Common myeloid progenitor, CD34-positive (primary cell): ENCODE results near the gene GPX1. TPM values are rescaled to one million over a fixed set of nuclear protein-coding genes. Genes with fewer than 3 reads are reported as not detected.
"Not testable (repeated sequence)": the region's sequence is repeated elsewhere in the genome, so short reads cannot be mapped to it uniquely, and the experiment has no call there.

ENCODE experiments used
- CTCF ChIA-PET: fragments of 350-600 bp; sonication (Branson Sonifier 250); formaldehyde crosslinking; loops from one replicate; lab custom pipeline; 2021; ENCODE audit warnings: antibody characterized with exemption; lab: Charles Lee
- POLR2A ChIA-PET: fragments of 350-600 bp; sonication (Branson Sonifier 250); formaldehyde crosslinking; loops from one replicate; lab custom pipeline; 2021; ENCODE audit warnings: antibody characterized with exemption; lab: Charles Lee
- DNase-seq, 3 donors: peaks; one replicate each; pipeline versions ENCODE4 v3.0.0 to v3.0.0-alpha.2; 2013
- H3K27ac ChIP-seq, 2 experiments: 1 replicate in 1 of 2; 2 replicates in 1 of 2; pipeline ENCODE4 v1.7.0; 2013; ENCODE audit warnings: inconsistent platforms in 2 of 2, low read length in 2 of 2, mild to moderate bottlenecking in 2 of 2, low read depth in 1 of 2, moderate library complexity in 1 of 2; ENCODE audit not compliant: severe bottlenecking in 2 of 2, insufficient read depth in 1 of 2, poor library complexity in 1 of 2
- H3K27me3 ChIP-seq, 5 experiments: replicated peaks in 2 of 5; 1 replicate in 3 of 5; 2 replicates in 2 of 5; pipeline versions ENCODE4 v1.6.1 to v1.7.0; 2013; ENCODE audit warnings: low read length in 4 of 5, mild to moderate bottlenecking in 2 of 5, moderate library complexity in 2 of 5, inconsistent platforms in 1 of 5; ENCODE audit not compliant: insufficient read depth in 5 of 5, control insufficient read depth in 4 of 5
- H3K36me3 ChIP-seq, 4 experiments: 1 replicate in 2 of 4; 2 replicates in 2 of 4; pipeline versions ENCODE4 v1.6.1 to v1.7.0; 2013; ENCODE audit warnings: low read length in 3 of 4, control low read depth in 1 of 4, mild to moderate bottlenecking in 1 of 4; ENCODE audit not compliant: control insufficient read depth in 4 of 4, insufficient read depth in 4 of 4
- H3K4me1 ChIP-seq, 4 experiments: 1 replicate in 3 of 4; 2 replicates in 1 of 4; pipeline versions ENCODE4 v1.6.1 to v1.7.1; 2013; ENCODE audit warnings: low read length in 3 of 4, mild to moderate bottlenecking in 3 of 4, control low read depth in 1 of 4, inconsistent platforms in 1 of 4, moderate library complexity in 1 of 4; ENCODE audit not compliant: control insufficient read depth in 4 of 4, insufficient read depth in 4 of 4; ENCODE audit errors: control extremely low read depth in 1 of 4
- H3K4me3 ChIP-seq, 7 experiments: 1 replicate in 4 of 7; 2 replicates in 3 of 7; pipeline versions ENCODE4 v1.5.1 to v1.7.0; 2013; ENCODE audit warnings: mild to moderate bottlenecking in 7 of 7, low read length in 6 of 7, moderate library complexity in 6 of 7, inconsistent platforms in 2 of 7, low read depth in 2 of 7, control low read depth in 1 of 7; ENCODE audit not compliant: insufficient read depth in 4 of 7, control insufficient read depth in 1 of 7; ENCODE audit errors: extremely low read depth in 1 of 7
- H3K9me3 ChIP-seq, 5 experiments: 1 replicate in 4 of 5; 2 replicates in 1 of 5; pipeline versions ENCODE4 v1.6.1 to v1.7.1; 2013; ENCODE audit warnings: low read length in 4 of 5, mild to moderate bottlenecking in 2 of 5, inconsistent platforms in 1 of 5, low read depth in 1 of 5, moderate library complexity in 1 of 5; ENCODE audit not compliant: control insufficient read depth in 4 of 5, insufficient read depth in 2 of 5; ENCODE audit errors: control extremely low read depth in 1 of 5
- WGBS: methylation state at CpG from one replicate; pipeline ENCODE4 v1.1.5; 2013; ENCODE audit not compliant: insufficient coverage; 5-methylcytosine and 5-hydroxymethylcytosine counted together
- polyA plus RNA-seq: library from polyadenylated mRNA; unstranded; fragments of 120-200 nt; gene quantifications from one replicate; pipeline ENCODE4 v1.2.1, GENCODE V29; 2013

GPX1 gene
- polyA plus RNA-seq: 319 TPM

DNA sequence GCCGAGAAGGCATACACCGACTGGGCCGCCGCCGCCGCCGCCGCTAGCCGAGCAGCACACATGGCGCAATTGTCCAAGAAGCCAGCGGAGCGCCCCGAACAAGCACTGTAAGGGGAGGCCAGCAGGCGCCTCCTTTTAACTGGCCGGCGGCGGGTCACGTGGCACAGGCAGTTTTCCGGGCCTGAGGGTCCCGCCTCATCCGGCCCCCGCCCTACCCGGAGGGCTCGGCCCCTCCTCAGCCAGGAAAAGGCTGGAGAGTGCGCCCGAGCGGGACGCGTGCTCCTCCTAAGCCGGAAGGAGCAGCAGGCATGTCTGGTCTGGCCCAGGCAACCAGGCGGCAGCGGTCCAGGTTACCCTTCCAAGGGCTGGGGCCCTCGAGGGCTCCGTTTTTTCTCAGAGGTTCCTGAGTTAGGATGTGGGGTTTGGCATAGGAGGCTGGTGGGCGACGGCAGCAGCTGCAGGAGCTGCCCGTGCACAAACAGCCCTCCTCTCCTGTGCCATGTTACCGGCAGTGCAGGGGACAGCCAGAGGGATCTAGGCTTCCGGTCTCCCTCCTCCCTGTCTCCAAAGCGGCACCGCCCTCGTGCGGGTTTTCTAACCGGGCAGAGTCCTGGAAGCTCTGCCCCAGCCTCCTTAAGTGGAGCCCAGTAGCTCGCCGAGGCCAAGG is at the start of gene GPX1:
Gene GPX1 (minus strand): TSS at position 137 of the 667 bp plus-strand sequence. CDS start 75 bp downstream, at position 62.
- Histone ChIP-seq H3K27ac (peak within 1 kb of the TSS; percentile 92 to 93), H3K9me3 (no peaks in the 10 kb centered on the region), H3K27me3 (no peaks in the 10 kb centered on the region), H3K4me3 (peak within 1 kb of the TSS; percentile 64 to 96 (median 86)), H3K4me1 (peaks cover 13 to 42% (median 33%) of the 10 kb centered on the region in 4 experiments), H3K36me3 (peaks cover 3 to 53% (median 45%) of the 10 kb centered on the region in 4 experiments)
- peak; percentile 82 to 91 (median 88) for DNase-seq
- 0% methylated on average over 35 of the region's 46 CpGs for WGBS
- ChIA-PET CTCF (interaction anchor here (1.0 to 9.3 kb wide), 10 partner anchors 8 to 89 kb away, joined by 3 to 50 read pairs (median 4); partner anchors contain the start of genes AMT and USP4), POLR2A (interaction anchor here (0.6 to 4.7 kb wide), 6 partner anchors 13 to 91 kb away, joined by 3 to 51 read pairs (median 6); partner anchors contain the start of genes RHOA, TCTA and USP4)

DNA sequence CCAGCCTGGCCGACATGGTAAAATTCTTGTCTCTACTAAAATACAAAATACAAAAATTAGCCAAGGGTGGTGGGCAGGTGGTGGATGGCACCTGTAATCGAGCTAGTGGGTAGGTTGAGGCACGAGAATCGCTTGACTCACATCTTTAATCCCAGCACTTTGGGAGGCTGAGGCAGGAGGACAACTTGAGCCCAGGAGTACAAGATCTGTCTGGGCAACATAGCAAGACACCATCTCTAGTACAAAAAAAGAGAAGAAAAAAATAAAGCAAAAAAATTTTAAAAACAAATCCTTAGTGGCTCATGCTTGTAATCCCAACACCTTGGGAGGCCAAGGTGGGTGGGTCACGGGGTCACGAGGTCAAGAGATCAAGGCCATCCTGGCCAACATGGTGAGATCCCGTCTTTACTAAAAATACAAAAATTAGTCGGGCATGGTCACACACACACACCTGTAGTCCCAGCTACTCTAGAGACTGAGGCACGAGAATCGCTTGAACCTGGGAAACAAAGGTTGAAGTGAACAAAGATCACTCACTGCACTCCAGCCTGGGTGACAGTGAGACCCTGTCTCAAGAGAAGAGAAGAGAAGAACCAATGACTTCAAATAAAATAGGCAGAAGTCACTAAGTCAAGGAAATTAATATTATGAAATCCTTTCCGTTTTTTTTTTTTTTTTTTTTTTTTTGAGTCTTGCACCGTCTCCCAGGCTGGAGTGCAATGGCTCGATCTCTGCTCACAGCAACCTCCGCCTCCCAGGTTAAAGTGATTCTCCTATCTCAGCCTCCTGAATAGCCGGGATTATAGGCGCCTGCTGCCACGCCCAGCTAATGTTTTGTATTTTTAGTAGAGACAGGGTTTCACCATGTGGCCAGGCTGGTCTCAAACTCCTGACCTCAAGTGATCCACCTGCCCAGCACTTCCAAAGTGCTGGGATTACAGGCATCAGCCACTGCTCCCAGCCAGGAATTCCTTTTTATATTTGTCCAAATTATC is 48.7 kb upstream of the GPX1 start:
- H3K36me3 ChIP-seq: peaks cover 2 to 12% (median 9%) of the 10 kb centered on the region in 4 experiments
- no peaks in the 10 kb centered on the region for H3K27me3 ChIP-seq
- DNase-seq: no peak
- H3K27ac ChIP-seq: peak overlapping the region in 1 of 2 experiments; percentile 43
- 92% methylated on average over 6 of the region's 17 CpGs for WGBS
- peak overlapping the region in 2 of 7 experiments; percentile 33 to 39 for H3K4me3 ChIP-seq
- ChIA-PET CTCF (interaction anchor here (1.0 kb wide), 1 partner anchor 18 kb away, joined by 3 read pairs; no protein-coding TSS in a partner anchor), POLR2A (no interaction called here)
- peaks cover 15 to 40% (median 35%) of the 10 kb centered on the region in 4 experiments for H3K4me1 ChIP-seq
- H3K9me3 ChIP-seq: no peaks in the 10 kb centered on the region

DNA sequence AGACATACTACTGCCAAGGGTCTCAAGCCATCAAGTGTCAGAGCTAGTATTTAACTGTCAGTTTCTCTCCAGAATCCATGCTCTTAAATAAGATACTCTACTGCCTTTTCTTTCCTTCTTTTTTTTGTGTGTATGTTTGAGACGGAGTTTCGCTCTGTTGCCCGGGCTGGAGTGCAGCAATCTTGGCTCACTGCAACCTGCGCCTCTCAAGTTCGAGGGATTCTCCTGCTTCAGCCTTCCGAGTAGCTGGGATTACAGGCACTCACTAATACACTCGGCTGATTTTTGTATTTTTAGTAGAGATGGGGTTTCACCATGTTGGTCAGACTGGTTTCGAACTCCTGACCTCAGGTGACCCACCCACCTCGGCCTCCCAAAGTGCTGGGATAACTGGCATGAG is 47.4 kb upstream of the GPX1 start:
- not testable (repeated sequence) for H3K9me3 ChIP-seq, H3K4me3 ChIP-seq, DNase-seq, H3K27me3 ChIP-seq
- POLR2A ChIA-PET: interaction anchor here (0.6 kb wide), 1 partner anchor 14 kb away, joined by 3 read pairs; no protein-coding TSS in a partner anchor
- CTCF ChIA-PET: interaction anchor here (1.1 kb wide), 1 partner anchor 11 kb away, joined by 3 read pairs; no protein-coding TSS in a partner anchor
- H3K4me1 ChIP-seq: peaks cover 13 to 48% (median 35%) of the 10 kb centered on the region in 4 experiments
- H3K36me3 ChIP-seq: peaks cover 2 to 17% (median 11%) of the 10 kb centered on the region in 4 experiments
- WGBS: 90% methylated on average over 2 of the region's 9 CpGs
- H3K27ac ChIP-seq: peak overlapping the region in 1 of 2 experiments; percentile 46

DNA sequence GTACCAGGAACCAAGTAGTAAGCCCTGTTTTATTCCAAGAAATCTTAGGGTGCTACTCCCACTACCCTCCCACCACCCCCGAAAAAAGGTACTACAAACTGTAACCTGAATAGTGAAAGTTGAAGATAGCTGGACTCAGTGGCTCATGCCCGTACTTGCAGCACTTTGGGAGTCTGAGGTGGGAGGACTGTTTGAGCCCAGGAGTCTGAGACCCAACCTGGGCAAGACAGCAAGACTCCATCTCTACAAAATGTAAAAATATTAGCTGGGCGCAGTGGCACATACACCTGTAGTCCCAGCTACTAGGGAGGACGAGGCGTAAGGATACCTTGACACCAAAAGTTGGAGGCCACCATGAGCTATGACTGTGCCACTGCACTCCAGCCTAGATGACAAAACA is 45.7 kb upstream of the GPX1 start:
- Histone ChIP-seq H3K4me1 (peaks cover 0 to 36% (median 26%) of the 10 kb centered on the region in 4 experiments), H3K27me3 (no peaks in the 10 kb centered on the region), H3K27ac (no peak overlapping the region), H3K36me3 (peaks cover 2 to 17% (median 11%) of the 10 kb centered on the region in 4 experiments), H3K9me3 (no peaks in the 10 kb centered on the region), H3K4me3 (no peak overlapping the region)
- DNase-seq: no peak
- ChIA-PET POLR2A (interaction anchor here (0.8 kb wide), 1 partner anchor 15 kb away, joined by 3 read pairs; no protein-coding TSS in a partner anchor), CTCF (interaction anchor here (0.7 to 1.2 kb wide), 6 partner anchors 12 to 165 kb away, joined by 3 to 5 read pairs (median 3); no protein-coding TSS in a partner anchor)
- WGBS: 100% methylated on average over 1 of the region's 5 CpGs

DNA sequence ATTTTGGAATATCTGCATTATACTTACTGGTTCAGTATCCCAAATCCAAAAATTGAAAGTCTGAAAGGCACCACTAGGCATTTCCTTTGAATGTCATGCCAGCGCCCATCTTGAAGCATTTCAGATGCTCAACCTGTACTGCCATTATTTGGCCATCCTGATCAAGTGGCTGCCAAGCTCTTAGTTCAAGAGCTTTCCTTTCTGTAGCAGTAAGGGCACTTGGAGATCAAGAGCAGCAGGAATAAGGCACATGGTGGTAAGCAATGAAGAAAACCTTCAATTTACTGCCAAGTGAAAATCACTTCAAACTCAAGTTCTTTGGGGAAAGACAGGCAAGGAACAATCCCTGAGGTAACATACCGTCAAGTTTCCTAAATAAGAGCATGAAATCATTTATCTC is 43.6 kb upstream of the GPX1 start:
- Histone ChIP-seq H3K9me3 (no peaks in the 10 kb centered on the region), H3K36me3 (peaks cover 2 to 18% (median 13%) of the 10 kb centered on the region in 4 experiments), H3K27me3 (no peaks in the 10 kb centered on the region), H3K27ac (no peak overlapping the region), H3K4me1 (peaks cover 0 to 19% (median 15%) of the 10 kb centered on the region in 4 experiments), H3K4me3 (no peak overlapping the region)
- ChIA-PET POLR2A (no interaction called here), CTCF (interaction anchor here (1.0 to 1.1 kb wide), 2 partner anchors 22 to 79 kb away, joined by 3 to 4 read pairs; no protein-coding TSS in a partner anchor)
- WGBS: 89% methylated on average over 1 of the region's 2 CpGs
- DNase-seq: no peak

DNA sequence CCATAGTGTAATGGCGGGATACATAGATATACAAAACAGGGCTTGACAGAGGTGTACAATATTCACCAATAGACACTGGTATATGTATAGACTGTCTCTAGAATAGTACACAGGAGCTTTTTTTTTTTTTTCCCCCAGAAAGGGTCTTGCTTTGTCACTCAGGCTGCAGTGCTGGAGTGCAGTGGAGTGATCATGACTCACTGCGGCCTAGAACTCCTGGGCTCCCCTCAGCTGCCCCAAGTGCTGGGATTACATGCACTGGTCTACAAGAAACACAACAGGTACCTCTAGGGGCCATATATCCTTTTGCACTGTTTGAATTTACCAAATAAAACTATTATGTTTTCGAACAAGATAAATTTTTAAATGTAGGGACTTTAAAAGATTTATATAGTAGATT is 41.3 kb upstream of the GPX1 start:
- 100% methylated on average over 1 of the region's 3 CpGs for WGBS
- Histone ChIP-seq H3K4me1 (peaks cover 0 to 25% (median 8%) of the 10 kb centered on the region in 4 experiments), H3K36me3 (peaks cover 7 to 30% (median 21%) of the 10 kb centered on the region in 4 experiments), H3K9me3 (no peaks in the 10 kb centered on the region), H3K27me3 (no peaks in the 10 kb centered on the region), H3K4me3 (no peak overlapping the region), H3K27ac (no peak overlapping the region)
- peak in 2 of 3 donors; percentile 42 to 62 for DNase-seq
- ChIA-PET CTCF (interaction anchor here (0.8 to 2.0 kb wide), 3 partner anchors 10 to 13 kb away, joined by 3 to 5 read pairs (median 3); no protein-coding TSS in a partner anchor), POLR2A (interaction anchor here (0.6 to 0.7 kb wide), 2 partner anchors 39 to 83 kb away, joined by 3 to 5 read pairs; no protein-coding TSS in a partner anchor)
